ENCODE measurements around the gene MRPS33.
A peak's percentile ranks its signal among the peaks of the same experiment; 100 is the strongest.
"Not testable (repeated sequence)": the region's sequence is repeated elsewhere in the genome, so short reads cannot be mapped to it uniquely, and the experiment has no call there.

The MRPS33 gene

DNA sequence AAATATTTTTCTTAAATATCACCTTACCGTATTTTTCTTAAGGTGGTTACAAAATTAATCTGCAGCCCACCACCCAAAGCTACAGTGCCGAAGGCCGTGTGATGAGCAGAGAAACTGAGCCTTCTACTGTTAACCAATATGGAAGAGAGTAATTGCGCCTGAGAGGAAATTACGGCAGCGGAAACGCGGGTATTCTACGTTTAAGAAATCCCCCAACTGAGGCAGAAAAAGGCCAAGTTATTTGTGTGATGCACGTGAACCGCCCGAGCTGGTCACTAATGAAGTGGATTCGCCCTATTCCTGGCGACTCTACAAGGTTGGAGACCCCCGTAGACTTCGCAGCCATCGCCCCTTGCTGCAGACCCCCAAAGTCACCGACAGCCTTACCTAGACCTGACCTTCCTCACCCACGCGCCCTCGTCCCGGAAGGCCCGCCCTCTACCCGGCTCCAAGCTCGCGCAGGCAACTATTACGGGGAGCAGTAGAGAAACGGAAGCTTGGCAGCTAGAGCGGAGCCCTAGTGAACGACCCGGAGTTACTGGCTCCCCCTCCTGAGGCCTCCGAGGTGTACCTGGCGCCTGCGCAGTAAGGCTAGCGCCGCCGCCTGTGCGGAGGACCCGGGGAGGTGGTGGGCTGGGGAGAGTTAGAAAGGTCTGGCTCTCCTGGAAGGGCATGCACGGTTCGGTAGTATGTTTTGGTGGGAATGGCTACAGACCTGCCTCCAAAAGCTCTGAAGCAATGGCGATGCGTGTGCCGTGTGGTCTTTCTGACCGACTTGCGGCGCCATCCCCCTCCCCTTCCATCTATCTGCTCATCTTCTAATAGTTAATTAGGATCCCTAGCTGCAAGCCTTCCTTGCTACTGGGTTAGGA, at the start of gene MRPS33:
Gene MRPS33, minus strand, starts transcription at position 429 of the 872 bp plus-strand sequence. CDS start 4,319 bp downstream, outside the sequence.
- DNase-seq (ENCODE audit: low read depth in 1 of 2, low spot score in 1 of 2) = peak; percentile 85 to 95

DNA sequence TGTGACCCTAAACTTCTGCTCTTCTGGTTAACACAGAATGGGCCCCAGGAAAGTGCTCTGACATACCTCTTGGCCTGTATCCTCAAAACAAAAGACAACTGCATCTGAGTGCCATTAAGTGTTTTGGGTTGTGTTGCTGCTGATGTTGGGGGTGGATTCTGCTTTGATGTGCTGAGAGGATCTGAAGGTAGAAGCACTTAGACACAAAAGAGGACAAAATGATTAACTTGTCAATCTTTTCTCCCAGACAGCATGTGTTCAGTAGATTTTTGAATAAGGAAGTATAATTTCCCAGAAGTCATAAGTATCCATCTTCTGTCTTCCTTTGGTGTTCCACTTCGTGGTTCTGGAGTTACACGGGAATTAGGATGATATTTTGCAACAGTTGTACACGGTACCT, 43.0 kb upstream of the MRPS33 start:
- DNase-seq (ENCODE audit: low read depth in 1 of 2, low spot score in 1 of 2) = no peak

GRCh38 chr7:141055146-141055545, 40.4 kb upstream of the MRPS33 start:
- DNase-seq (ENCODE audit: low read depth in 1 of 2, low spot score in 1 of 2) = no peak

DNA sequence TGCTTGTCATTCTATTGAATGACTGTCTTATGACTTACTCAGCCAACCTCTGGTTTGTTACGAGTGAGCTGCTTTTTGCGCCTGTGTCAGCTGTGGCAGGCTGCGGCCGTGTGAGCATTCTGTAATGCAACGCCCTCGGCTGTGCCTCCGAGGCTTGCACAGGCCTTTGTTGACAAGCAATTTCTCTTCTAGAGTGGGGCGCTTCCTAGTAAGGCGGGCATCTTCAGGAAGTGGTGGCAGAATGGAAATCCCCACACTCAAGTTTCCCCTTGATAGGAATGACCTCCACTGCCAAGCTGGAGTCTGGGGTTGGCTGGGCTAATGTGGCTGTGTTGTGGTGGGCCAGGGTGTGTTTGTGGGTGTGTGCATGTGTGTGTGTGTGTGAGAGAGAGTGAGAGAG, 38.9 kb upstream of the MRPS33 start:
- peak in 1 of 2 donors; percentile 17 for DNase-seq (ENCODE audit: low read depth in 1 of 2, low spot score in 1 of 2)

DNA sequence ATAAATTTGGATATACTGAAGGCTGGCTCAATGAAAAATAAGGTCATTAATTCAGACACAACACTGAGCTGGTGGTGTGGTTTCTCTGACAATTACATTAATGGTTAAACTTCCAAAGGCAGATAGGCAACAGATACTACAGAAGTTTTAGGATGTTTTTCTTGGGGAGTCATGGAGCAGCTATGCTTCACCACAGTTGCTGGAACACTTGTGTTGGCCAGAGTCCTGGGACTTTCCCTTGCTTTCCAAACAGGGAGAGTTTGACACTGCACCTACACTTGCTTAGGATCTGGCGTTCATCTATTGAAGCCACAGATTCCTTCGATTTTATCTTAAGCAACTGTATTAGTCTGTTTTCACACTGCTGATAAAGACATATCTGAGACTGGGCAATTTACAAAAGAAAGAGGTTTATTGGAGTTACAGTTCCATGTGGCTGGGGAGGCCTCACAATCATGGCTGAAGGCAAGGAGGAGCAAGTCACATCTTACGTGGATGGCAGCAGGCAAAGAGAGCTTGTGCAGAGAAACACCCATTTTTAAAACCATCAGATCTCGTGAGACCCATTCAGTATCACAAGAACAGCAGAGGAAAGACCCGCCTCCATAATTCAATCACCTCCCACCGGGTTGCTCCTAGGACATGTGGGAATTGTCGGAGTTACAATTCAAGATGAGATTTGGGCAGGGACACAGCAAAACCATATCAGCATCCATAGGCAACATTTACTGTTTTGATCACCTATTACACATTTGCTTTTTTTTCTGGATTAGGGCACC, 31.3 kb upstream of the MRPS33 start:
- DNase-seq (ENCODE audit: low read depth in 1 of 2, low spot score in 1 of 2) = no peak

DNA sequence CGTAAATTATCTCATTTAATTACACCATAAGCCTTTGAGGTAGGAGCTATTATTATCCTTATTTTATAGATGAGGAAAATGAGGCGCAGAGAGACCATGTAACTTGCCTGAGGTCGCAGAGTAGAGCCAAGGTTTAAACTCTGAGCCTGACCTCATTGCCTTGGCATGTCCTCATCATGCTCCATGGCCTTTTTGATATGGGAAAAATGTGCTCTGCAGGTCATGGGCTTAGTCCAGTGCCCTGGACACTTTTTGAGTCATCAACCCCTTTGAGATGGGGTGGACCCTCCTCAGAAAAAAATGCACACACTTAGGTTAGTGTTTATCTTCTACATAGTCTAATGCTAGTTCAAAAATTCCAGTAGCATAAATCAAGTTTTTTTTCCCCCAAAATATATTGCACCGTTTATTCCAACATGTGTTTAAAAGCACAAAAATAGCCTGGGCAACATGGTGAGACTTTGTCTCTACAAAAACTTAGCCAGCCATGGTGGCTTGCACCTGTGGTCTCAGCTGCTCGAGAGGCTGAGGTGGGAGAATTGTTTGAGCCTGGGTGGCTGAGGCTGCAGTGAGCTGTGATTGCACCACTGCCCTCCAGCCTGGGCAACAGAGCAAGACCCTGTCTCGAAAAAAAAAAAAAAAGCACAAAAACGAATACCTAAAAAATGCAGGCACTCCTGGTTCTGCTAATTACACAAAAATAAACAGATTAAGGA, 30.5 kb upstream of the MRPS33 start:
- no peak for DNase-seq (ENCODE audit: low read depth in 1 of 2, low spot score in 1 of 2)

- DNase-seq (ENCODE audit: low read depth in 1 of 2, low spot score in 1 of 2) = no peak
These were observed 28.9 kb upstream of the MRPS33 start for GRCh38 chr7:141043616-141044015.

DNA sequence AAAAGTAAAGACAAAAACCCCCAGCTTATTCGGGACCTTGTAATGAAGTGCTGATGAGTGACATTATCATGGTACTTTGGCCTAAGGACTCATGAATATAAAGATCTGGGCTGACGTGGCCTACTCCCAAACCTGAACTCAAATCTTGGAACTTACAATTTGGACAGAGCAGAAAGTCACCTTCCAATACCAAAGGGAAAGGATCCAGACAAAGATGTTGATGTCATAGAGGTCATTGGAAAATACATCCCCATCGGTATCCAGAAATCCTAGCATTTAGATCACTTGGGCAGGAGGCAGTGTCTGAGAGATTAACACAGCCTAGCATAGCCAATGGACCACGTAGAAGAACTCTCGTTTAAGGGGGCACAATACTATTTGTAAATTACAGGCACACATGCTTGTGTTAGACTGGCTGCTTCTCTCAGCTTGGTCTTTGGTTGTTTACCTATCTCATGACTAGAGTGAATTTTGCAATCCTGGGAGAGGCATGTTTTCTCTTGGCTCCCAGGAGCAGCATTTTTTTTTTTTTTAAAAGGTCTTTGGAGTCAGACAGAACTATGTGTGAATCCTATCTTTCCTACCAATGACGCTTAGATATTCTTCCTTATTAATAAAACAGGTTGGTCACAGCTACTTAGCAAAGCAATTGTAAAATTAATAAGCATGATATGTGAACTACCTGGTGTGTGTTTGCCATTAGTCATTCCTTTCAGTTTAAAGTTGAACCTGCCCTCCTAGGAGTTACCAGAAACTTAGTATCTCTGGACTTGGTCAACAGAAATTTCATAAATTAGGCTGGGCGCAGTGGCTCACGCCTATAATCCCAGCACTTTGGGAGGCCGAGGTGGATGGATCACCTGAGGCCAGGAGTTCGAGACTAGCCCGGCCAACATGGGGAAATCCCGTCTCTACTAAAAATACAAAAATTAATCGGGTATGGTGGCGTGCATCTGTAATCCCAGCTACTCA, 27.8 kb upstream of the MRPS33 start:
- DNase-seq (ENCODE audit: low read depth in 1 of 2, low spot score in 1 of 2) = no peak

DNA sequence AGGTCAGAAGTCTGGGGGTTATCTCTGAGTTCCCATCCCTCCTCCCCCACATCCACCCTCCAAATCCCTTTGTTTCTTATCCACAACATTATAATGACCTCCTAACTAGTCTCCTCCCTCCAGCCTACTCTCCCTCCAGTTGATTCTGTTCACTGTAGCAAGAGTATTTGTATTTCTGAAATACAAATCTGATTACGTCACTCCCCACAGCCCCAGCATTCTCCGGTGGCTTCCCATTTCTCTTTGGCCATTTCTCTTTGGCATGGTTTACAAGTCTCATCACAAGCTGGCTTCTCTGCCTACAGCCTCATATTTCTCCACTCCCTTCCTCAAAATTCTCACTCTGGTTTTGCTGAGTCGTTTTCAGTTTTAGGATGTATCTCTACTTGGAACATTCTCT, 24.6 kb upstream of the MRPS33 start:
- DNase-seq (ENCODE audit: low read depth in 1 of 2, low spot score in 1 of 2) = no peak

DNA sequence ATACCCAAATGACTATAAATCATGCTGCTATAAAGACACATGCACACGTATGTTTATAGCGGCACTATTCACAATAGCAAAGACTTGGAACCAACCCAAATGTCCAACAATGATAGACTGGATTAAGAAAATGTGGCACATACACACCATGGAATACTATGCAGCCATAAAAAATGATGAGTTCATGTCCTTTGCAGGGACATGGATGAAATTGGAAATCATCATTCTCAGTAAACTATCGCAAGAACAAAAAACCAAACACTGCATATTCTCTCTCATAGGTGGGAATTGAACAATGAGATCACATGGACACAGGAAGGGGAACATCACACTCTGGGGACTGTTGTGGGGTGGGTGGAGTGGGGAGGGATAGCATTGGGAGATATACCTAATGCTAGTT, 23.3 kb upstream of the MRPS33 start:
- not testable (repeated sequence) for DNase-seq (ENCODE audit: low read depth in 1 of 2, low spot score in 1 of 2)

- not testable (repeated sequence) for DNase-seq (ENCODE audit: low read depth in 1 of 2, low spot score in 1 of 2)
These were observed 18.0 kb upstream of the MRPS33 start for GRCh38 chr7:141032539-141033323.

DNA sequence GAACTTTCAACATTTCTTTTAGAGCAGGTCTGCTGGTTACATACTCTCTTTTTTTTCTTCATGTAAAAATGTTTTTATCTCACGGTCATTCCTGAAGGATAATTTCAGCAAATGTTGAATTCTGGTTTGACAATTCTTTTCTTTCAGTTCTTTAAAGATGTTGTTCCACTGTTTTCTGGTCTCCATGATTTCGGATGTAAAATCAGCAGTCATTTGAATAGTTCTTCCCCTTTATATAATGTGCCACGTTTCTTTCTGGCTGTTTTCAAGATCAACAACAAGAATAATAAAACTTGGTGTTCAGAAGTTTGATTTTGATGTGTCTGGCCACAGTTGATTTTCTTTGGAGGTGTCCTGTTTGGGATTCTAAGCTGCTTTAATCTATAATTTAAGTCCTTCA, 14.0 kb upstream of the MRPS33 start:
- DNase-seq (ENCODE audit: low read depth in 1 of 2, low spot score in 1 of 2) = no peak

GRCh38 chr7:141027043-141027442, 12.3 kb upstream of the MRPS33 start:
- DNase-seq (ENCODE audit: low read depth in 1 of 2, low spot score in 1 of 2) = no peak

- no peak for DNase-seq (ENCODE audit: low read depth in 1 of 2, low spot score in 1 of 2)
These were observed 9.9 kb upstream of the MRPS33 start for GRCh38 chr7:141024668-141025067.

- no peak for DNase-seq (ENCODE audit: low read depth in 1 of 2, low spot score in 1 of 2)
These were observed 8.5 kb upstream of the MRPS33 start for GRCh38 chr7:141023295-141023694.

GRCh38 chr7:141017555-141017954, 2.8 kb upstream of the MRPS33 start:
- DNase-seq (ENCODE audit: low read depth in 1 of 2, low spot score in 1 of 2) = no peak

- no peak for DNase-seq (ENCODE audit: low read depth in 1 of 2, low spot score in 1 of 2)
These were observed 1.6 kb upstream of the MRPS33 start for GRCh38 chr7:141016349-141016748.

GRCh38 chr7:141014125-141014523, 628 bp downstream of the MRPS33 start:
- DNase-seq (ENCODE audit: low read depth in 1 of 2, low spot score in 1 of 2) = no peak

GRCh38 chr7:141013345-141013715, 1.4 kb downstream of the MRPS33 start:
- DNase-seq (ENCODE audit: low read depth in 1 of 2, low spot score in 1 of 2) = no peak
